ENCODE measurements around the gene NDUFA12.

DNA sequence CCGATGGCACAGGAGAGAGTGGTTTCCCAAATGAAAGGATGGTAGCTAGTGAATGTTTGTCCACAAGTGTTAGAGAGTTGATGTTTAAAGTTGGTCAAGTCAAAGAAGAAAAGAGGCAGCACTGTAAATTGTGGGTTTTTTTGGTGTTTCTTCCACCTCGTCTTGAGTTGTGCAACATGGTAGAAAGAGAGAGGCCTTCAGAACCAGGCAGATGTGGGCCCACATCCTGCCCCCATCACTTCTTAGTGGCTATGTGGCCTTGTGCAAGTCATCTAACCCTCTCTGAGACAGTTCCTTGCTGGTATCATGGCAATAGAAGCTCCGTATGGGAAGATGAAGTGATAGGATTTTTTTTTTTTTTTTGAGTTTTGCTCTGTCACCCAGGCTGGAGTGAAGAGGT lies 60.8 kb downstream of the NDUFA12 start:
- no peak for TF ChIP-seq POLR2A (IDR thresholded peaks at IDR 0.05)
- no peak for TF ChIP-seq CTCF (IDR thresholded peaks at IDR 0.05)

All from adrenal gland (tissue), 5 donors.